ENCODE results near the gene ACTR3.
"Not testable (repeated sequence)": the region's sequence is repeated elsewhere in the genome, so short reads cannot be mapped to it uniquely, and the experiment has no call there.

The ACTR3 gene

DNA sequence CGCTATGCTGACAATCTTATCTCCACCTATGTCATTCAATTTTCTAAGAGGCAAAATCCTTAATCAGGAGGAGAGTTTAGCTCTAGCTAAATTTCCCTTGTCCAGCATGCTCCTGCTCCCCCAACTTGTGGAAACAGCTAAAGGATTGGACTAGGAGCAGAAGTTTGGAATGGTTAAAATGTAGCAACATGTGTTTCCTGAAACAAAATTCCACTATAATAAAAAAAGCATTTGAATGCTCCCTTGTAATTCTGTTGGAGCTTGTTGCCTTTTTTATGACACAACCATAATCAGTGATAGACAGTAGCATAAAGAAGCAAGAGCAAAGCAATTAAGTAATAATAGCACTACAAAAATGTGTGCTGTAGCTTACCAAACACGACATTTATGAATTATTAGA is 6.9 kb downstream of the ACTR3 start:
- no peak for DNase-seq (ENCODE audit: low read depth)
- no peak overlapping the region for H3K4me3 ChIP-seq (ENCODE audit: low read depth, low read length)

DNA sequence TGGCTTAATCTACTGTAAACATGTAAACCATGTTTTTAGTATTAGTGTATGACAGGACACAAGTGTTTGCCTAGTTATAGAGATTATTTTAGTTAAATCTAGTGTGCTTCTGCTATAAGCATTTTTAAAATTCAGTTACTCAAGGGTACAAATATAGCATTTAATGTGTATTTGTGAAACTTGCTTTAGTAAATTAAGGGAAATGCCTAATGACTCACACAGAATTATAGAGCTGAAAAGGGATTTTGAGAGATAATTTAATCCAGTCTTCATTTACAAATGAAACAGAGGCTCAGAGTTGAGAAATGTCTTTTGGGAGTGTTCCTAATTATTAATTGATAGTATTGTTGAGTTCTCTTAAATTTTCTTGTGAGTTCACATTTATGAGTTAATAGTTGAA is 8.2 kb downstream of the ACTR3 start:
- no peak overlapping the region for H3K4me3 ChIP-seq (ENCODE audit: low read depth, low read length)
- DNase-seq (ENCODE audit: low read depth), result no peak

DNA sequence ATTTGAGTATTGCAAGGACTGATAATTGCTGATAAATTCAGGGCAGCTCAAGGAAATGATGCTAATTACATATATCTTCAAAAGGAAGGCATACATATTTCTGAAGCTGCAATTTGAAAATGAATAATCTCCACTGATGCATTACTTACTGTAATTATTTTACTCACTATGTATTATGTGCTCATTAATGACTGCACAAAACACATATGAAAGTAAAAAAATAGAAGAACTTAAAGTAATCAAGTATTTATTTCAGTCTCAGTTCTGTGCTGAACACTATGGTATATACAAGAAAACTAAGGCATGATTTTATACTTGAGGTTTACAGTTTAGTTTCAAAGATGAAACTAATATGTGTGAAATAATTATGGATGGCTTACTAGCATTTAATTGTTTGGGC is 9.3 kb downstream of the ACTR3 start:
- no peak overlapping the region for H3K4me3 ChIP-seq (ENCODE audit: low read depth, low read length)
- DNase-seq (ENCODE audit: low read depth), result no peak

DNA sequence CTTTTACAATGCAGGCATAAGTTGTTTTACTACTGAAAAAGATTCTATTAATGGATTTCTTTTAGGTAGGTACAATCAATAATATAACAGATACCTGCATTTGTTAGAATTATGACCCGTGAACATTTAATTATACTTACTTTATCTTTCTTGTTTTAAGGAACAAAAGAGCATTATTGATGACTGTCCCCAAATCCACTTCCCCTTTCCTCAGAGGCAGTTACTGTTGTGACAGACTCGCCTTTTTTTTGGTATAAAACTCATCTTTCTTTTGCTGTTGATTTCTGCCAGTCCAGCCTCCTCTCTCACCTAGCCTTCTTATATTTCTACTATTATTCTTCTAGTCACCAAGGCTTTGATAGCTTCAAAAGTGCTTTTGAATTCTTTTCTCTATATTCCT is 12.1 kb downstream of the ACTR3 start:
- H3K4me3 ChIP-seq (ENCODE audit: low read depth, low read length), result no peak overlapping the region
- no peak for DNase-seq (ENCODE audit: low read depth)

- DNase-seq (ENCODE audit: low read depth), result no peak
Observed at GRCh38 chr2:113905886-113906285, 16.0 kb downstream of the ACTR3 start.

DNA sequence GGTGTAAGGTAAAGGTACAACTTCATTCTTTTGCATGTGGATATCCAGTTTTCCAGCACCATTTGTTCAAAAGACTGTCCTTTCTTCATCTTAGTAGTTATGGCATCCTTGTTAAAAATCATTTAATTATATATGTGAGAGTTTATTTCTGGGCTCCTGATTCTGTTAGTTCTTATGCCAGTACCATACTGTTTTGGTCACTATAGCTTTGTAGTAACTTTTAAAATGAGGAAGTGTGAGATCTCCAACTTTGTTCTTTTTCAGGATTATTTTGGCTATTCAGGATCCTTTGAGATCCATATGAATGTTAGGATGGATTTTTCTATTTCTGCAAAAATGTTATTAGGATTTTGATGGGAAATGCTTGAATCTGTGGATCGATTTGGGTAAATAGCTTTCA is 16.8 kb downstream of the ACTR3 start:
- no peak overlapping the region for H3K4me3 ChIP-seq (ENCODE audit: low read depth, low read length)
- DNase-seq (ENCODE audit: low read depth), result no peak

More at GRCh38 chr2:113905886-113906285, 16.0 kb downstream of the ACTR3 start:
- no peak overlapping the region for H3K4me3 ChIP-seq (ENCODE audit: low read depth, low read length)

GRCh38 chr2:113907297-113907696 is 17.4 kb downstream of the ACTR3 start:
- H3K4me3 ChIP-seq (ENCODE audit: low read depth, low read length), result no peak overlapping the region
- no peak for DNase-seq (ENCODE audit: low read depth)

DNA sequence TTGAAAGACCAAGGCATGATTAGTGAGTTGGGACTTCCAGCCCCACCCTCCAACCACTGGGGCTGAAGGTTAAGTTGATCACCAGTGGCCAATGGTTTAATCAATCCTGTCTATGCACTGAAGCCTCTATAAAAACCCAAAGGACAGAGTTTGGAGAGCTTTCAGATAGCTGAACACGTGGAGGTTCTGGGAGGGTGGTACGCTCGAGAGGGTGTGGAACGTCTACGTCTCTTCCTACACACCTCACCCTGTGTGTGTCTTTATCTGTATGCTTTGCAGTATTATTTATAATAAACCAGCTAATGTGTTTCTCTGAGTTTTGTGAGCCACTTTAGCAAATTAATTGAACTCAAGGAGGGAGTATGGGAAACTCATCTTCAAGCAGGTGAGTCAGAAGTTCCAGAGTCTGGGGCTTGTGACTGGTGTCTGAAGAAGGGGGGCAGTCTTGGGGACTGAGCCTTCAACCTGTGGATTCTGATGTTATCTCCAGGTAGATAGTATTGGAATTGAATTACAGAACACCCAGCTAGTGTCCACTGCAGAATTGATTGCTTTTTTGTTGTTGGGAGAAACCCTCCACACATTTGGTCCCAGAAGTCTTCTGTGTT is 20.3 kb downstream of the ACTR3 start:
- DNase-seq (ENCODE audit: low read depth), result no peak

GRCh38 chr2:113910967-113911678 is 21.2 kb downstream of the ACTR3 start:
- H3K4me3 ChIP-seq (ENCODE audit: low read depth, low read length), result no peak overlapping the region
- no peak for DNase-seq (ENCODE audit: low read depth)

More for the DNA sequence above, 20.3 kb downstream of the ACTR3 start:
- no peak overlapping the region for H3K4me3 ChIP-seq (ENCODE audit: low read depth, low read length)

DNA sequence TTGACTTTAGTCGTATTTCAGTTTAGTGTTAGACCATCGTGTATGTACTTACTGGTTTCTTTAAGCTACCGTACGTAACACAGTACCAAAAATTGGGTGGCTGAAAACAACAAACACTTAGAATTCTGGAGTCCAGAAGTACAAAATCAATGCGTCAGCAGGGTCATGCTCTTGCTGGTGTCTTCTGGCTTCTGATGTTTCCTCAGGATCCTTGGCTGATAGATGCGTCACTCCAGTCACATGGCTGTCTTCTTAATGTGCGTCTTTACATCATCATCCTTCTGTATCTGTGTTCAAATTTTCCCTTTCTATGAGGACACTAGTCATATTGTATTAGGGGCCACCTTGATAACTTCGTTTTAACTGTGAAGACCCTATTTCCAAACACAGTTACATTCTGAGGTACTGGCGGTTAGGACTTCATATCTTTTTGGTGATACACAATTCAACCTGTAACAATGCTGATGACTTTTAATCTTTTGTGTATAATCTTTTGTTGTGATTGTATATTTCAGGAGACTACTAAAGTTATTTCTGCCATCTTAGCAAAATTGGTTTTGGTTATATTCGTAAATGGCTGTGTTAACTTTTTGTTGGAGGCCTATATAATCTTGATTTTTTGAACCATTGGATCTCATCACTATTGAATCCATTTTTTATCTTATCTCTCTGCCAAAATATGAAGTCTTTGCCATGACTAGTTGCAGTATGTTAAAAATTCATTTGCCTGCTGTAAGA is 25.4 kb downstream of the ACTR3 start:
- no peak for DNase-seq (ENCODE audit: low read depth)
- H3K4me3 ChIP-seq (ENCODE audit: low read depth, low read length), result no peak overlapping the region

DNA sequence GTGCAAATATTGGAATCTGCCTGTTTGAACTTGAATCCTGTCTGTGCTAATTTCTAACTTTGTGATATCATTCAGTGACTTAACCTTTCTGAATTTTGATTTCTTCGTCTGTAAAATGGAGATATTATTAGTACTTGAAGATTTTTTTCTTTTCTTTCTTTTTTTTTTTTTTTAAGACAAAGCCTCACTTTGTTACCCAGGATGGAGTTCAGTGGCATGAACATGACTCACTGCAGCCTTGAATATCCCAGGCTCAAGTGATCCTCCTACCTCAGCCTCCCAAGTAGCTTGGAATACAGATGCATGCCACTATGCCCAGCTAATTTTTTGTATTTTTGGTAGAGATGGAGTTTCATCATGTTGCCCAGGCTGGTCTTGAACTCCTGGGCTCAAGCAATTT is 28.3 kb downstream of the ACTR3 start:
- H3K4me3 ChIP-seq (ENCODE audit: low read depth, low read length), result no peak overlapping the region

DNA sequence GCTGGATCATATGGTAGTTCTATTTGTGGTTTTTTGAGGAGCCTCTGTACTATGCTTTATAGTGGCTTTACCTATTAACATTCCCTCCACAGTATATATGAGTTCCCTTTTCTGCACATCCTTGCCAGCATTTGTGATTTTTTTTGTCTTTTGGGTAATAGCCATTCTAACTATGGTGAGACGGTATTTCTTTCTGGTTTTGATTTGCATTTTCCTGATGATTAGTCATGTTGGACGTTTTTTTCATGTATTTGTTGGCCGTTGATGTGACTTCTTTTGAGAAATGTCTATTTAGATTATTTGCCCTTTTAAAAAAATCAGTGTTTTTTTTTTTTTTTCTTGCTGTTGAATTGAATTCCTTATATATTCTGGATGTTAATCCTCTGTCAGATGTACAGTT is 31.1 kb downstream of the ACTR3 start:
- no peak overlapping the region for H3K4me3 ChIP-seq (ENCODE audit: low read depth, low read length)
- no peak for DNase-seq (ENCODE audit: low read depth)

More for the DNA sequence above, 28.3 kb downstream of the ACTR3 start:
- DNase-seq (ENCODE audit: low read depth), result no peak

GRCh38 chr2:113922335-113922734 is 32.4 kb downstream of the ACTR3 start:
- no peak for DNase-seq (ENCODE audit: low read depth)
- H3K4me3 ChIP-seq (ENCODE audit: low read depth, low read length), result no peak overlapping the region

GRCh38 chr2:113922784-113923183 is 32.9 kb downstream of the ACTR3 start:
- DNase-seq (ENCODE audit: low read depth), result no peak
- H3K4me3 ChIP-seq (ENCODE audit: low read depth, low read length), result no peak overlapping the region

GRCh38 chr2:113925884-113926283 is 36.0 kb downstream of the ACTR3 start:
- H3K4me3 ChIP-seq (ENCODE audit: low read depth, low read length), result no peak overlapping the region
- DNase-seq (ENCODE audit: low read depth), result no peak

DNA sequence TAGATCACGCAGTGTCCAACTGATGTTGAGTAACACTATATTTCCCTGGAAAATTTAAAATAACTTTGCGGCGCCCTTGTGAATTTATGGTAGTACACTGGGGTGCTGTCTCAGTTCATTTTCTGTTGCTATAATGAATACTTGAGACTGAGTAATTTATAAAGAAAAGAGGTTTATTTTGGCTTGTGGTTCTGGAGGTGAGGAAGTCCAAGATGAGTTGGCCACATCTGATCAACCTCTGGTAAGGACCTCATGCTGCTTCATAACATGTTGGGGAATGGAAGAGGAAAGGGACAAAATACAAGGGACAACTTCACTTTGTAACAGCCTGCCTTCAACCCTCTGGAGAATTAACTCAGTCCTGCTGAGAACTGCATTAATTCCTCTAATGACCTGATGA is 36.4 kb downstream of the ACTR3 start:
- H3K4me3 ChIP-seq (ENCODE audit: low read depth, low read length), result no peak overlapping the region

DNA sequence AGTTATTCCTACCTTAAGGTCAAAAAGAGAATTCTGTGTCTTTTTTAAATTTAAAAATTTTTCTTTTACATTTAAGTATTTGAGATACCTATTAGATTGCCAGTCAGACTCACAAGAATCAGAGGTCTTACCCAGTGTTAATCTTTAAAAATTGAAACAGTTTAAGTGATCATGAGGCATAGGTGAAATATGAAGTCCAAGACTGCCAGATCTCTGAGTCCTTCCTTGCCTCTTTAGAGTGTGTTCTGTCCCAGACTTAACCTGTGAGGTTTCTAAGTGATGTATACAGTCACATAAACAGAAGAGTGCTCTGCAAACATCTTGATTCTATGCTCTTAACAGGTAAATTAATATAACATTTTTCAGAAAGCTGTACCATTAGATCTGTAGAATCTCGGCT is 40.6 kb downstream of the ACTR3 start:
- H3K4me3 ChIP-seq (ENCODE audit: low read depth, low read length), result no peak overlapping the region
- DNase-seq (ENCODE audit: low read depth), result no peak

More for the DNA sequence above, 36.4 kb downstream of the ACTR3 start:
- no peak for DNase-seq (ENCODE audit: low read depth)

DNA sequence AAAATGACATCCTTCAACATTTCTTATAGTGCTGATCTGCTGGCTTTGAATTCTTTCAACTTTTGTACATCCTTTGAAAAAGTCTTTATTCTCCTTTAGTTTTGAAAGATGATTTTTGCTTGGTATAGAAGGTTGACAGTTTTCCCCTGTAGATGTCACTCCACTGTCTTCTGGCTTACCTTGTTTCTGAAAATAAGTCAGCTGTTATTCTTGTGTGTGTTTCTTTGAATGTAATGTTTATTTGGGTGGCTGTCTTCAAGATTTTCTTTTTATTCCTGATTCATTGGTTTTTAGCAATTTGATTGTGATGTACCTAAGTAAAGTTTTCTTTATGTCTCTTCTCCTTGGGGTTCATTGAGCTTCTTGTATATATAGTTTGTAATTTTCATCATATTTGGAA is 47.6 kb downstream of the ACTR3 start:
- DNase-seq (ENCODE audit: low read depth), result no peak
- H3K4me3 ChIP-seq (ENCODE audit: low read depth, low read length), result no peak overlapping the region

DNA sequence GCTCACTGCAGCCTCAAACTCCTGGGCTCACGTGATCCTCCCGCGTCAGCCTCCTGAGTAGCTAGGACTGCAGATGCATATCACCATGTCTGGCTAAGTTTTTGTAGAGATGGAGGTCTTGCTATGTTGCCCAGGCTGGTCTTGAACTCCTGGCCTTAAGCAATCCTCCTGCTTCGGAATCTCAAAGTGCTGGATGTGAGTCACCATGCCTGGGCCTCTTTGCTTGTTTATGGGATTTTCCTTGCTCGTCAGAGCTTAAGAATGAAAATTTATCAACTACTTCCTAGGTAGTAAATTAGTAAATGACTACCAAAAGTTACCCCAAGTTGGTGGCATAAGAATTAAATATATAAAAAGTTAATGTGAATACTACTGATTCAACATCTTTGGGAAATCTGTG is 51.0 kb downstream of the ACTR3 start:
- DNase-seq (ENCODE audit: low read depth), result no peak
- H3K4me3 ChIP-seq (ENCODE audit: low read depth, low read length), result no peak overlapping the region

- DNase-seq (ENCODE audit: low read depth), result not testable (repeated sequence)
Observed at GRCh38 chr2:113945784-113946183, 55.9 kb downstream of the ACTR3 start.

GRCh38 chr2:113950906-113951305 is 61.0 kb downstream of the ACTR3 start:
- not testable (repeated sequence) for H3K4me3 ChIP-seq (ENCODE audit: low read depth, low read length); DNase-seq (ENCODE audit: low read depth)

More at GRCh38 chr2:113945784-113946183, 55.9 kb downstream of the ACTR3 start:
- H3K4me3 ChIP-seq (ENCODE audit: low read depth, low read length), result not testable (repeated sequence)

Measured in skeletal muscle cell (primary cell).